CD4-positive, alpha-beta T cell treated with Interferon alpha-2 for 1 hour (primary cell): ENCODE results near the gene TMED7.
"Not testable (repeated sequence)": the region's sequence is repeated elsewhere in the genome, so short reads cannot be mapped to it uniquely, and the experiment has no call there.

ENCODE experiments used
- DNase-seq, 2 donors: peaks; one replicate each; pipeline ENCODE4 v3.0.0-alpha.2; 2020 to 2022

Gene TMED7

GRCh38 chr5:115625579-115626444, at the start of gene TMED7:
Gene TMED7 (minus strand): TSS chr5:115626036. CDS start chr5:115625792, 244 bp downstream.
- DNase-seq = peak; percentile 99

GRCh38 chr5:115674782-115675181, 48.9 kb upstream of the TMED7 start:
- DNase-seq = not testable (repeated sequence)

- DNase-seq = no peak
Measured at GRCh38 chr5:115673596-115673995, 47.8 kb upstream of the TMED7 start.

- no peak for DNase-seq
Measured at GRCh38 chr5:115671939-115672338, 46.1 kb upstream of the TMED7 start.

GRCh38 chr5:115666023-115666422, 40.2 kb upstream of the TMED7 start:
- DNase-seq = no peak

- DNase-seq = no peak
Measured at GRCh38 chr5:115661563-115661962, 35.7 kb upstream of the TMED7 start.

- DNase-seq = no peak
Measured at GRCh38 chr5:115661101-115661500, 35.3 kb upstream of the TMED7 start.

GRCh38 chr5:115657881-115658233, 32.0 kb upstream of the TMED7 start:
- no peak for DNase-seq

GRCh38 chr5:115657125-115657880, 31.5 kb upstream of the TMED7 start:
- DNase-seq = no peak

- DNase-seq = no peak
Measured at GRCh38 chr5:115656404-115656803, 30.6 kb upstream of the TMED7 start.

GRCh38 chr5:115655994-115656393, 30.2 kb upstream of the TMED7 start:
- no peak for DNase-seq

GRCh38 chr5:115649541-115649940, 23.7 kb upstream of the TMED7 start:
- no peak for DNase-seq

GRCh38 chr5:115648056-115648455, 22.2 kb upstream of the TMED7 start:
- DNase-seq = no peak

- DNase-seq = not testable (repeated sequence)
Measured at GRCh38 chr5:115645386-115645785, 19.6 kb upstream of the TMED7 start.

- DNase-seq = no peak
Measured at GRCh38 chr5:115644046-115644445, 18.2 kb upstream of the TMED7 start.

- DNase-seq = no peak
Measured at GRCh38 chr5:115641948-115642347, 16.1 kb upstream of the TMED7 start.

GRCh38 chr5:115640274-115640673, 14.4 kb upstream of the TMED7 start:
- no peak for DNase-seq

GRCh38 chr5:115639377-115639776, 13.5 kb upstream of the TMED7 start:
- no peak for DNase-seq

GRCh38 chr5:115637507-115637906, 11.7 kb upstream of the TMED7 start:
- no peak for DNase-seq

GRCh38 chr5:115636008-115636407, 10.2 kb upstream of the TMED7 start:
- DNase-seq = no peak

GRCh38 chr5:115634343-115635132, 8.7 kb upstream of the TMED7 start:
- peak; percentile 82 to 87 for DNase-seq

- no peak for DNase-seq
Measured at GRCh38 chr5:115629903-115630302, 4.1 kb upstream of the TMED7 start.

GRCh38 chr5:115627295-115627865, 1.5 kb upstream of the TMED7 start:
- no peak for DNase-seq
